GM19099 (cell line): ENCODE data around the gene CDC42EP1.

Experiments used
- POLR2A ChIP-seq: IDR thresholded peaks from 3 replicates; pipeline ENCODE4 v1.6.1; 2011; ENCODE audit warnings: low read depth; ENCODE audit not compliant: insufficient read length; ENCODE audit errors: extremely low read depth

Gene CDC42EP1

DNA sequence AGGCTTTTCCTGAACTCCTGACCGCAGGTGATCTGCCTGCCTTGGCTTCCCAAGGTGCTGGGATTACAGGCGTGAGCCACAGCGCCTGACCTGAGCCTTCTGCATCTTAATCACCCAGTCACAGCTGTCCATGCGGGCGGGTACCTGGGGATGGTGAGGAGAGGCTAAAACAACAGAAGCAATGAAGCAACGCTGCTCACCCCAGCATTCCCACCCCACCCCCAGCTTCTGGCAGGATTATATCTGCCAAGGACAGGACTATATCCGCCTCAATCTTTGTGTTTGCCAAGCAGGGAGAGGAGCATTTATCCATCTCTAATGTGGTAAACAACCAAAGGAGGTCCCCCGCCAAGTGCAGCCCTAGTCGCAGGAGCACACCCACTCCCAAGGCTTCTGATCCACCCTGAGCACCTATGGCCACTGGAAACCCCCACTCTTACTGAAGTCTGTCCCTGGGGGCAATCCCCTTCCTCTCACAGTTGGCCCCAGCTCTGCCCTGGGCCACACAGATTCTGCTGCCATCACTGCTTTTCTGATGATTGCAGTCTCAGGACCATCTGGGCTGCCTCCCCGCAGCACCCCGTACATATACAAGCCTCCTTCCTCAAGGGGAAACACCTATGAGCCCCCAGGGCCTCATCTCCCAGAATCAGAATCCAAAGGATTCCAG is 28.4 kb downstream of the CDC42EP1 start:
- no peak for TF ChIP-seq POLR2A

DNA sequence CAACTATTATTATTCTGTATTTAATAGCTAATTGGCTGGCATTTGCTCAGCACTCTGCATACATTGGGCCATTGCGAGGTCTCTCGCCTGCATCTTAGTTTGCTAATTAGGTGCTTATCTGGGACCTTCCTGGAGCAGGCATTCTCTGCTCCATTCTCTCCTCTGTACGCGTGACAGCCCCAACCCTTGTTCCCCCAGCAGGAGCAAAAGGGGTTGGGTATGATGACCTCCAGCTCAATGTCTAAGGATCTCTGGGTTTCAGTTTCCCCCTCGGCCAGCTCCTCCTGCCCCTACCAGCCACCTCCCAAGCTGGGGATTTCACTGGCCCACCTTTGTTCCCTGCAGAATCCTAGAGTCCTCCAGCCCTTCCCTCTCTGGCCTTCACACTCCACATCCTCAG is 29.4 kb downstream of the CDC42EP1 start:
- no peak for TF ChIP-seq POLR2A

DNA sequence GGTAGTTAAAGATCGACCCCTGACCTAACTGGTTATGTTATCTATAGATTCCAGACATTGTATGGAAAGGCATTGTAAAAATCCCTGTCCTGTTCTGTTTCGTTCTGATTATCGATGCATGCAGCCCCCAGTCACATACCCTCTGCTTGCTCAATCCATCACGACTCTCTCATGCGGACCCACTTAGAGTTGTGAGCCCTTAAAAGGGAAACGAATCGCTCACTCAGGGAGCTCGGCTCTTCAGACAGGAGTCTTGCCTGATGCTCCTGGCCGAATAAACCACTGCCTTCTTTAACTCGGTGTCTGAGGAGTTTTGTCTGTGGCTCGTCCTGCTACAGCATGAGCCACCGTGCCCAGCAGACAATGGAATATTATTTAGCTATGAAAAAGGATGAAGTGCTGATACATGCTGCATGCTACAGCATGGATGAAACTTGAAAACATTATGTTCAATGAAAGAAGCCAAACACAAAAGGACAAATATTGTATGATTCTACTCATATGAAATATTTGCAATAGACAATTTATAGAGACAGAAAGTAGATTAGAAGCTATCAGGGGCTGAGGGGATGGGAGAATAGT is 31.6 kb downstream of the CDC42EP1 start:
- no peak for TF ChIP-seq POLR2A

DNA sequence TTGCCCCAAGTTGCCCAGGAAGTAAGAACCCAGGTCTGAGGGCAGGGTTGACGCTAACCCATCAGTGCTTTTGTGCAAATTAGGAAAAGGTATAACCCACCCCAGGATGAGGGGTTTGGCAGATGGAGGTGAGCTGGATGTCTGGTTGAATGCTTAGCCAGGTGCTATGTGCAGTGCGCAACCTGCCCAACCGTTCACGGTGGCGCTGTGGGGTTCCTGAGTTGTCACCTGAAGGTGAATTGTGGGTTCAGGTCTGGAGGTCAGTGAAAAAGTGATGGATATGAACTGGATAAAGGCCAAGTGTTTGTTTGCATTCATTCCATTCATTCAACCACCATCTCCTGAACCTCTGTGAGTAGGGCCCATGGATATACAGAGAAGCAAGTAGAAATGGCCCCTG is 34.0 kb downstream of the CDC42EP1 start:
- no peak for TF ChIP-seq POLR2A

DNA sequence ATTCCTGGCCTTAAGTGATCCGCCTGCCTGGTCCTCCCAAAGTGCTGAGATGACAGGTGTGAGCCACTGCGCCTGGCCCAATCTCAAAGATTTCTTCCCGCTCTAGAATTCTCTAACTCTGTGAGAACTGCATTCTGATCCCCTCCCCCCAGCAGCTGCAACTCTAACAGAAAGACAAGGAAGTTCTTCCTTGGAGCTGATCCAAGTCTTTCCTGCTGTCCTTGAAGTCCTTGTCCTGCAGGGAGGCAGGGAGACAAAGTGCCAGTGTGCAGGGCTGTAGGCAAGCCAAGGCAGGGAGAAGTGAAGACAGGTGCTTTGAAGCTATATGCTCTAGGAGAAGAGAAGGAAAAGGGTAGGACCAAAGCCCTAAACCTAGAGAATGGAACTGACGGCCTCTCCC is 38.9 kb downstream of the CDC42EP1 start:
- no peak for TF ChIP-seq POLR2A

DNA sequence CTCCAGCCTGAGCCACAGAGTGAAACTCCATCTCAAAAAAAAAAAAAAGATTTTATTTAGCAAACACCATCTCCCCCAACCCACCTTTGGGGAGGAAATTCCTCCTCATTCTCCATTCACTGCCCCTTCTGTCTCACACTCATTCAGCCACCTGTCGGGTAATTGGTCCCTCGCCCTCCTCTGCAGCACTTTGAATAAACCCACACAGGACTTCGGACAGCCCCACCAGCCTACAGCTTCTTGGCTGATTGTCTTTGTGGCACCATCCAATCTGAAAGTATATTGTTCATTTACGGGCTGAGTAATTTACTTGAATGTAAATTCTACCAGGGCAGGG is 40.9 kb downstream of the CDC42EP1 start:
- TF ChIP-seq POLR2A, result no peak

DNA sequence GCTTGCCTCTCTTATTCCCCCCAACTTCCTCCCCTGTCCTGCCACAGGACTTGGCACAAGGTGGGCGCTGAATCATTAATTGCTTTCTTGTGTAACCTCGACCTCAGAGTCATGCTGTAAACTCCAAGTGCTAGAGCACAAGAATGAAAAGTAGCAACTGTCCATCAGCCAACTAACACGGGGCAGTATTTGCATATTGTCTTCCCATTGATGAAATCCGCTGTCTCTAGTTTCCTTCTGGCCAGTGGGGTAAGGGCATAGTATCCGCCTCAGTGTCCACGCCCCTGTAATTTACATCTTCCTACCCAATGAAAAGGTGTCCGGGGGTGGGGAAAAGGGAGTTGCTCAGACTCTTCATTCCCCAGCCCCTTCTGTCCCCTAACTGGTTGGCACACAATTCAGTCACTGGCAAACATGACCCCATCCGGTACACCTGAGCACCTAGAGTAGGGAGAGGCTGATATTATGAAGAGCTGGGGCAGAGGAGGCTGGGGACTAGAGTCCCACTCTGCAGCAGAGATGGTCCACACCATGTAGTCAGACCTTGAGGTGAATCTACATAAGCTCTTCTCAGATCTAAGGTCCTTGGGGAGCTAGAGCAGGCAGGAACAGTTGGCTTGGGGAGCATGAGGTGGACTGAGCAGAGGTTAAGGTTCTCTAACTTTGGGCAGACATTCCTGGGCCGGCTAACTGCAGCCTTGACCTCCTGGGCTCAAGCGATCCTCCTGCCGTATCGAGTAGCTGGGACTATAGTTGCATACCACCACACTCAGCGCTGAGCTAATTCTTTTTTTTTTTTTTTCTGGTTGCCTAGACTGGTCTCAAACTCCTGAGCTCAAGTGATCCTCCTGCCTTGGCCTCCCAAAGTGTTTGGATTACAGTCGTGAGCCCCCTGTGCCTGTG is 41.5 kb downstream of the CDC42EP1 start:
- TF ChIP-seq POLR2A, result no peak

DNA sequence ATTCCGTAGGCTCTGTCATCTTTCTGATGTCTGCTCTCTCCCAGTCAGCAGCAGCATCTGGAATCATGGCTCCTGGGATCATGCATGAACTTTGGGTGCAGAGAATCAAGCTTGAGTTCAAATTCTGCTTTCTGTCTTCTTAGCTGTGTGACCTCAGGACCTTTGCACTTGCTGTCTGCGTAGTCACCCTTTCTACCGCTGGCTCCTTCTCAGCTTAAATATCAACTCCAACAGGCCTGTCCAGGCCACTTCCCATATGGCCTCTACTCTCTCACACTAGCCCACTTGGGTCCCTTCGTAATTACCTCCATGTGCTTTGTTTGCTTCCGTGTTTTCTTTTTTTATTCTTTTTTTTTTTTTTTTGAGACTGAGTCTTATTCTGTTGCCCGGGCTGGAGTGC is 43.8 kb downstream of the CDC42EP1 start:
- TF ChIP-seq POLR2A, result no peak

DNA sequence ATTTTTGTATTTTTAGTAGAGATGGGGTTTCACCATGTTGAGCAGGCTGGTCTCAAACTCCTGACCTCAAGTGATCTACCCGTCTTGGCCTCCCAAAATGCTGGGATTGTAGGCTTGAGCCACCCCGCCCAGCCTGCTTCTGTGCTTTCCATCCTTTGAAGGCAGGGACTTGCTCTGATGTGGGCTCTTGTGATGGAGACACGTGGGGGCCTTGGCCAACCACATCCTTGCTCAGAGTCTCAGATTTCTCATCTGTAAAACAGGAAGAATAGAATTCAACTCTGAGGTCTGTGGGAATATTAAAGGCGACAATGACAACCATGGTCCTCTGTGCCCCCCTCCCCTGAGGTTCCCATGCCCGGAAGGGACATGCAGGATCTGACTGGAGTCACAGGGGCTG is 44.6 kb downstream of the CDC42EP1 start:
- no peak for TF ChIP-seq POLR2A

DNA sequence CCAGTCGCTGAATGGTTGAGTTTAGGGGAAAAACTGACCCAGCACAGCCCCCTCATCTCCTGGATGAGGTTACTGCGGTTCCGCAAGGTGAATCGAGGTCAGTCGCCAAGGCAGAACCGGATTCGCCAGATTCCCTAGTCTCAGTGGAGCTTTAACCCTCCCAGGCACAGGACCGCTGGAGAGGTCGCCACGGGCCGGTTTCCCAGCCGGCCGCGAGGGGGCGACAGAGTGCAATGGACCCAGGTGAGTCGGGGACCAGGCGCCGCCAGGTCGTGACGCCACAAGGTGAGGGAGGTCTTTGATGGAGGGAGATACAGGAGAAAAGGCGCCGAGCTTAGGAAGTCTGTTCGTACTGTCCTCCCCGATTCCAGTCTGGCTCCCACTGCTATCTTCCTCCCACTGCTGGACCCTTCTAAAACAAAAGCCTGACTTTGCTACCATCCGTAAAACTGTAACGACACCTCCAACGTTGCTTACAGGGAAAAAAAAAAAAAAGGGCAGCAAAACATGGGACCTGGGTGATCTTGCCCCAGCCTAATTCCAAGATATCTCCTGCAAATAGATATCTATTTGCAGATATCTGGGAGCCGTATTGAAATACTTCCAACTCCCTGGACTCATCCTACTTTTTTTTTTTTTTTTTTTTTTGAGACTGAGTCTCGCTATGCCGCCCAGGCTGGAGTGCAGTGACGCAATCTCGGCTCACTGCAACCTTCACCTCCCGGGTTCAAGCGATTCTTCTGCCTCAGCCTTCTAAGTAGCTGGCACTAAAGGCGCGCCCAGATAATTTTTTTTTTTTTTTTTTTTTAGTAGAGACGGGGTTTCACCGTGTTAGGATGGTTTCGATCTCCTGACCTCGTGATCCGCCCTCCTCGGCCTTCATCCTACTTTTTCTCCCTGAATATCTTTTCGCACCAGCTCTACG is 47.0 kb downstream of the CDC42EP1 start:
- TF ChIP-seq POLR2A, result no peak

DNA sequence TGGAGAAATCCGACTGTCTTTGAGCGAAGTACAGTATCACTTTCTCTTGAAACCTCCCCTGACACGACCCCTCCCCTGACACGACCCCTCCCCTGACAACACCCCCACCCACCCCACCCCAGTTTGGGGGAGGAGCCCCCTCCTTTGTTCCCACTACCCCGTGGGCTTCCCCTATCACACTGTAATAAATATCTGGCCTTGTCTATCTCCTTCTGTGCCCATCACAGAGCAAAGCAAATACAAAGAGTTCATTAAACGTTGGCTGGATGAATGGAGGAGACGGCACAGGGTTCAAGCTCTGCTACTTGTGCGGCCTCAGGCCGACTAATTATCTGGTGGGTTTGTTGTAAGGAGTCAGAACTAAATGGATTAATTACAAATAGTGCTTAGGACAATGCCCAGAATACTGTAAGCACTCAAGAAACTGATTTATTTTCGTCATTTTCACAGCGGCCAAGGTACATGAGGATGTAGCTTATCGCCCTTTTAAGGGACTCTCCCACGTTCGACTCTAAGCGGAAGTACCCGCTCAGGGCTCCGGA is 47.7 kb downstream of the CDC42EP1 start:
- TF ChIP-seq POLR2A, result no peak

DNA sequence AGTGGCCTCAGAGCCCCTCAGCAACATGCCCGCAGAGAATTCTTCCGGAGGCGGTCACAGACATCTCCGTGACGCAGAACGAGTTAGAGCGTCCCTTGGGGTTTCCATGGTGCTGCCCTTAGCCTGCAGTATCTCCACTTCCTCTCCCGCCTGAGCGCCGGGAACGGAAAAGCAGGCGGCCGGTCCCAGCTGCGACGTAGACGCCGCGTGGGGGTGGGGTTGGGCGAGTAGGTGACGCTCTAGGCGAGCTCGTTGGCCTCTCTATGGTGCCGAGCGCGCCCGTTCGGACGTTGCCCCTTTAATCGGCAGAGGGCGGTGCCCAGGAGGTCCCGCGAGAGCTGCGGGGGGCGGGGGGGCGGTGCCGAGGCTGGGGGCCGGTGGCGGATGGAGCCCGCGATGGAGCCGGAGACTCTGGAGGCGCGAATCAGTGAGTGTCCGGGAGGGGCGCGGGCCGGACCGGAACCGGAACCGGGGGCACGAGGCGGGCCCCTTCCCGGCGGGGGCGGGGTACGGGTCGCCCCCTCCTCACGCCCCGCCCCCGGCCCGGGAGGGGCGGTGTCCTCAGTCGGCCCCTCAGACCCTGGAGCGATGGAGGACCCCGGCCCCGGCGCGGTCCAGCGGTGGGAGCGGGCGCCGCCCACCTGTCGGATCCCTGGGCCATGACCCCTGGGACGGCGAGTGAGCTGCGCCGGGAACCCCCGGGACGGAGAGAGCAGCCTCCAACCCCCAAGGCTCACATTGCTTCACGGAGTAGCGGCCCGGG is 48.4 kb downstream of the CDC42EP1 start, which contains the start of gene GGA1:
Gene GGA1, plus strand, starts transcription at position 358 of the 763 bp plus-strand sequence. Its CDS starts 27 bp downstream, at position 385.
- peak; percentile 43 for TF ChIP-seq POLR2A

DNA sequence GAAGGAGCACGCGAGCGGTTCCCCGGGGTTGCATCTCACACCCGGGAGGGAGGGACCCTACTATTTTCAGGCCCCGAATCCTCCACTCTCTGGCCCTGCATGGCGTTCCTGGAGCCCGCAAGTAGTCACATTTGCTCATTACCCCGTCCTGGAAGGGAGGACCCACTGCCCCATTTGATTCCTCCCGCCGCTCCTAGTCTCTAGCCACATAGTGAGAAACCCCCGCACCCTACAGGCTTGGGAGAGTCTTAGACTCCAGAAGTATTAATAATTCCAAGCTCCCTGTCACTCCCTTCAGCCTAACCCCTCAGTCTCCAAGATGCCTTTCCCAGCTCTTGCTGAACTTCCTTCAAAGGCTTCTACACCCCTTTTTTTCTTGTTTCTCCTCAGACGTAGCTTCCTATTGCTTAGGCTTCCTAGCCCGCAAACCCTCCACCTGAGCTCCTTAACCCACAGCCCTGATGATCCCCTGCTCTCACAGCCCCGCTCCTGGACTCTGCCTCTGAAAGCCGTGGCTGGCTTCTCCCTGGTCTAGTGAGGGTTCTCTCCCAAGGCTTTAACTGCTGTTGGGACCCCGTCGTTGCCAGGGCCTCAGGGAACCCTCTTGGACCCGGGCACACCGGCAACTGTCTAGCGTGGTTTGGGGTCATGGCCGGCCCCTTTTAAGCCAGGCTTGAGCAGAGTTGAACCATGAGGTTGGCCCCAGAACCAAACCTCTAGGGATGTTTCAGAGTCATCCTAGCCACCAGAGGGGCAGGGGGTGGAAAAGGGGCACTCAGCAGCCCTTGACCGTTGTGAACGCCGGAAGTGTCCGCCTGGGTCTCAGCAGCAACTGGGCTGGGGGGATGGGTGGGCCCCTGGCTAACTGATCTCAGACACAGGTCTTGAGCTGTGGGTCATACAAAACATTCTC is 49.2 kb downstream of the CDC42EP1 start:
- TF ChIP-seq POLR2A, result peak; percentile 46
